ENCODE data around the gene C17orf100. TPM values are rescaled to one million over a fixed set of nuclear protein-coding genes. Genes with fewer than 3 reads are reported as not detected.

Gene C17orf100
- total RNA-seq, 1 donor from 2014 or later = 1.4 TPM

- DNase-seq (ENCODE audit: low read depth) = no peak
These were observed 18.1 kb downstream of the C17orf100 start for GRCh38 chr17:6669479-6670212.

- no peak for DNase-seq (ENCODE audit: low read depth)
These were observed 19.0 kb downstream of the C17orf100 start for GRCh38 chr17:6670571-6670970.

GRCh38 chr17:6670999-6671398, 19.4 kb downstream of the C17orf100 start:
- no peak for DNase-seq (ENCODE audit: low read depth)

- DNase-seq (ENCODE audit: low read depth) = no peak
These were observed 19.9 kb downstream of the C17orf100 start for GRCh38 chr17:6671431-6671830.

- no peak for DNase-seq (ENCODE audit: low read depth)
These were observed 23.0 kb downstream of the C17orf100 start for GRCh38 chr17:6674586-6674985.

- no peak for DNase-seq (ENCODE audit: low read depth)
These were observed 23.8 kb downstream of the C17orf100 start for GRCh38 chr17:6675201-6675825.

- DNase-seq (ENCODE audit: low read depth) = no peak
These were observed 25.2 kb downstream of the C17orf100 start for GRCh38 chr17:6676802-6677157.

- DNase-seq (ENCODE audit: low read depth) = peak; percentile 36
These were observed 25.7 kb downstream of the C17orf100 start for GRCh38 chr17:6677158-6677831.

- DNase-seq (ENCODE audit: low read depth) = no peak
These were observed 26.4 kb downstream of the C17orf100 start for GRCh38 chr17:6677946-6678345.

GRCh38 chr17:6679241-6679640, 27.7 kb downstream of the C17orf100 start:
- DNase-seq (ENCODE audit: low read depth) = no peak

GRCh38 chr17:6681176-6681575, 29.6 kb downstream of the C17orf100 start:
- no peak for DNase-seq (ENCODE audit: low read depth)

GRCh38 chr17:6681671-6682070, 30.1 kb downstream of the C17orf100 start:
- DNase-seq (ENCODE audit: low read depth) = no peak

- no peak for DNase-seq (ENCODE audit: low read depth)
These were observed 30.8 kb downstream of the C17orf100 start for GRCh38 chr17:6682339-6682738.

GRCh38 chr17:6683081-6683684, 31.6 kb downstream of the C17orf100 start:
- DNase-seq (ENCODE audit: low read depth) = no peak

- DNase-seq (ENCODE audit: low read depth) = no peak
These were observed 32.3 kb downstream of the C17orf100 start for GRCh38 chr17:6683730-6684459.

GRCh38 chr17:6684460-6684783, 32.9 kb downstream of the C17orf100 start:
- DNase-seq (ENCODE audit: low read depth) = no peak

GRCh38 chr17:6684881-6685767, 33.6 kb downstream of the C17orf100 start:
- no peak for DNase-seq (ENCODE audit: low read depth)

- no peak for DNase-seq (ENCODE audit: low read depth)
These were observed 34.5 kb downstream of the C17orf100 start for GRCh38 chr17:6686026-6686425.

- no peak for DNase-seq (ENCODE audit: low read depth)
These were observed 37.4 kb downstream of the C17orf100 start for GRCh38 chr17:6688944-6689343.

- no peak for DNase-seq (ENCODE audit: low read depth)
These were observed 39.1 kb downstream of the C17orf100 start for GRCh38 chr17:6690641-6691040.

GRCh38 chr17:6691546-6691945, 40.0 kb downstream of the C17orf100 start:
- DNase-seq (ENCODE audit: low read depth) = no peak

Measured in renal cortical epithelial cell (primary cell).